H9 (cell line): ENCODE data around the gene EPB41L2. TPM values are rescaled to one million over a fixed set of nuclear protein-coding genes. Genes with fewer than 3 reads are reported as not detected.

Source experiments
- DNase-seq: peaks from one replicate; pipeline ENCODE4 v3.0.0-alpha.2; 2017
- H2AFZ ChIP-seq: one replicate; pipeline ENCODE4 v1.6.1; 2013; ENCODE audit warnings: mild to moderate bottlenecking, low read length, control low read depth, moderate library complexity
- H2AK5ac ChIP-seq: 2 replicates; pipeline ENCODE4 v1.6.1; 2013; ENCODE audit warnings: low read length, control low read depth, mixed read lengths; ENCODE audit not compliant: insufficient read length
- H2BK120ac ChIP-seq: one replicate; pipeline ENCODE4 v1.6.1; 2013; ENCODE audit warnings: low read depth, mild to moderate bottlenecking, low read length, control low read depth, inconsistent platforms; ENCODE audit not compliant: poor library complexity, severe bottlenecking
- H2BK12ac ChIP-seq: 2 replicates; pipeline ENCODE4 v1.6.1; 2013; ENCODE audit warnings: low read length, control low read depth, mixed read lengths, low read depth; ENCODE audit not compliant: insufficient read length
- H2BK15ac ChIP-seq: 2 replicates; pipeline ENCODE4 v1.6.1; 2013; ENCODE audit warnings: low read depth, low read length, control low read depth
- H2BK20ac ChIP-seq: one replicate; pipeline ENCODE4 v1.6.1; 2013; ENCODE audit warnings: low read depth, mild to moderate bottlenecking, low read length, control low read depth, inconsistent platforms; ENCODE audit not compliant: poor library complexity, severe bottlenecking
- H2BK5ac ChIP-seq: 2 replicates; pipeline ENCODE4 v1.6.1; 2013; ENCODE audit warnings: low read length, control low read depth, mixed read lengths; ENCODE audit not compliant: insufficient read length
- H3K14ac ChIP-seq: 2 replicates; pipeline ENCODE4 v1.6.1; 2013; ENCODE audit warnings: low read length, control low read depth; ENCODE audit not compliant: insufficient read depth
- H3K18ac ChIP-seq: 2 replicates; pipeline ENCODE4 v1.6.1; 2013; ENCODE audit warnings: low read depth, mild to moderate bottlenecking, mixed read lengths, low read length, control low read depth; ENCODE audit not compliant: insufficient read length
- H3K23ac ChIP-seq: 2 replicates; pipeline ENCODE4 v1.6.1; 2013; ENCODE audit warnings: low read length, control low read depth, mixed read lengths, low read depth; ENCODE audit not compliant: insufficient read length
- H3K23me2 ChIP-seq: 2 replicates; pipeline ENCODE4 v1.6.1; 2013; ENCODE audit warnings: low read depth, mild to moderate bottlenecking, mixed read lengths, low read length, control low read depth; ENCODE audit not compliant: insufficient read length, poor library complexity, severe bottlenecking
- H3K27ac ChIP-seq: 2 replicates; pipeline ENCODE4 v1.5.1; 2013; ENCODE audit warnings: low read length, control low read depth, mixed read lengths, low read depth; ENCODE audit not compliant: insufficient read length
- H3K27me3 ChIP-seq: 2 replicates; pipeline ENCODE4 v1.6.1; 2013; ENCODE audit warnings: low read length, control low read depth, inconsistent platforms; ENCODE audit not compliant: insufficient read depth
- H3K4ac ChIP-seq: 2 replicates; pipeline ENCODE4 v1.6.1; 2013; ENCODE audit warnings: low read depth, mild to moderate bottlenecking, control low read depth, inconsistent platforms, low read length, moderate library complexity
- H3K4me1 ChIP-seq: 2 replicates; pipeline ENCODE4 v1.6.1; 2013; ENCODE audit warnings: low read length, control low read depth, inconsistent platforms; ENCODE audit not compliant: insufficient read depth
- H3K4me2 ChIP-seq: 2 replicates; pipeline ENCODE4 v1.6.1; 2013; ENCODE audit warnings: low read length, control low read depth, mixed read lengths; ENCODE audit not compliant: insufficient read length, insufficient read depth
- H3K56ac ChIP-seq: 2 replicates; pipeline ENCODE4 v1.6.1; 2013; ENCODE audit warnings: low read depth, mild to moderate bottlenecking, mixed read lengths, low read length, control low read depth; ENCODE audit not compliant: insufficient read length
- H3K79me1 ChIP-seq: 2 replicates; pipeline ENCODE4 v1.6.1; 2013; ENCODE audit warnings: low read depth, mild to moderate bottlenecking, moderate library complexity, low read length, control low read depth, inconsistent platforms; ENCODE audit not compliant: insufficient read depth, poor library complexity, severe bottlenecking
- H3K79me2 ChIP-seq: 2 replicates; pipeline ENCODE4 v1.6.1; 2013; ENCODE audit warnings: low read length, control low read depth, inconsistent platforms; ENCODE audit not compliant: insufficient read depth
- H3K9ac ChIP-seq: 2 replicates; pipeline ENCODE4 v1.6.1; 2013; ENCODE audit warnings: low read length, control low read depth, mixed read lengths; ENCODE audit not compliant: insufficient read length; ENCODE audit errors: extremely low read depth
- H3K9me3 ChIP-seq: one replicate; pipeline ENCODE4 v1.6.1; 2013; ENCODE audit warnings: low read depth, low read length, inconsistent platforms; ENCODE audit not compliant: control insufficient read depth
- H3T11ph ChIP-seq: one replicate; pipeline ENCODE4 v1.6.1; 2013; ENCODE audit warnings: mild to moderate bottlenecking, low read length, control low read depth, inconsistent platforms
- H4K20me1 ChIP-seq: one replicate; pipeline ENCODE4 v1.6.1; 2013; ENCODE audit not compliant: control insufficient read depth, insufficient read length, insufficient read depth
- H4K5ac ChIP-seq: 2 replicates; pipeline ENCODE4 v1.6.1; 2013; ENCODE audit warnings: low read depth, mild to moderate bottlenecking, mixed read lengths, low read length, control low read depth; ENCODE audit not compliant: insufficient read length
- H4K8ac ChIP-seq: replicated peaks from 2 replicates; pipeline ENCODE4 v1.6.1; 2013; ENCODE audit warnings: low read length, control low read depth, mixed read lengths, low read depth; ENCODE audit not compliant: insufficient read length
- H4K91ac ChIP-seq: 2 replicates; pipeline ENCODE4 v1.6.1; 2013; ENCODE audit warnings: low read depth, mild to moderate bottlenecking, moderate library complexity, mixed read lengths, low read length, control low read depth; ENCODE audit not compliant: insufficient read length
- H3K27ac Mint-ChIP-seq, 3 experiments: 2 replicates in 2 of 3; 3 replicates in 1 of 3; pipeline ENCODE4 v1.8.0; 2020 to 2021; ENCODE audit warnings: mixed read lengths in 3 of 3, mild to moderate bottlenecking in 1 of 3, moderate library complexity in 1 of 3
- H3K27me3 Mint-ChIP-seq: 2 replicates; pipeline ENCODE4 v1.8.0; 2021; ENCODE audit warnings: low read depth, mild to moderate bottlenecking, moderate library complexity, mixed read lengths
- H3K36me3 Mint-ChIP-seq, 3 experiments: 2 replicates in 2 of 3; 3 replicates in 1 of 3; pipeline ENCODE4 v1.8.0; 2020 to 2021; ENCODE audit warnings: low read depth in 3 of 3, mixed read lengths in 3 of 3; ENCODE audit not compliant: insufficient read depth in 1 of 3
- H3K4me1 Mint-ChIP-seq, 2 experiments: 2 replicates each; pipeline ENCODE4 v1.8.0; 2020; ENCODE audit warnings: mixed read lengths in 2 of 2
- H3K4me3 Mint-ChIP-seq, 2 experiments: 2 replicates in 1 of 2; 3 replicates in 1 of 2; pipeline ENCODE4 v1.8.0; 2020 to 2021; ENCODE audit warnings: mild to moderate bottlenecking in 2 of 2, mixed read lengths in 2 of 2, moderate library complexity in 1 of 2
- H3K9me3 Mint-ChIP-seq, 2 experiments: 2 replicates in 1 of 2; 3 replicates in 1 of 2; pipeline ENCODE4 v1.8.0; 2020; ENCODE audit warnings: mild to moderate bottlenecking in 2 of 2, mixed read lengths in 2 of 2, moderate library complexity in 1 of 2
- CTCF ChIP-seq: fragments of 200-600 bp; sonication (generic); conservative IDR thresholded peaks from 3 replicates; pipeline ENCODE4 v1.8.0; 2021; ENCODE audit warnings: antibody characterized with exemption, mild to moderate bottlenecking
- total RNA-seq: library from RNA; stranded (reverse); gene quantifications from 2 replicates; pipeline ENCODE4 v1.2.1, GENCODE V29; 2021

EPB41L2 gene
- total RNA-seq, 1 experiment from 2014 or later, result 90.2 TPM

GRCh38 chr6:130975325-130975724, 87.7 kb downstream of the EPB41L2 start:
- Histone ChIP-seq H4K5ac (no peak overlapping the region), H2AK5ac (no peak overlapping the region), H3T11ph (no peak overlapping the region), H3K27me3 (no peaks in the 10 kb centered on the region), H3K27ac (no peak overlapping the region), H2AFZ (no peak overlapping the region), H2BK12ac (no peak overlapping the region), H3K18ac (no peak overlapping the region), H3K4me2 (no peak overlapping the region), H3K79me1 (no peaks in the 10 kb centered on the region), H2BK5ac (no peak overlapping the region), H2BK15ac (no peak overlapping the region), H3K4me1 (peaks cover 3% of the 10 kb centered on the region; the same call in 1 of the 2 replicates), H3K23ac (no peak overlapping the region), H3K9ac (no peak overlapping the region), H3K9me3 (no peaks in the 10 kb centered on the region), H2BK20ac (no peak overlapping the region), H3K4ac (no peak overlapping the region), H3K14ac (no peak overlapping the region), H4K91ac (no peak overlapping the region), H2BK120ac (no peak overlapping the region), H4K20me1 (no peaks in the 10 kb centered on the region), H3K56ac (no peak overlapping the region), H3K23me2 (no peaks in the 10 kb centered on the region), H3K79me2 (no peaks in the 10 kb centered on the region; the same call in 1 of the 2 replicates), H4K8ac (no peak overlapping the region)
- Mint-ChIP-seq H3K4me1 (peaks cover 25 to 31% of the 10 kb centered on the region in 2 experiments), H3K36me3 (peaks cover 0 to 3% (median 0%) of the 10 kb centered on the region in 3 experiments; a peak in 1 of 7 replicates), H3K27me3 (no peaks in the 10 kb centered on the region), H3K27ac (no peak overlapping the region), H3K4me3 (no peak overlapping the region), H3K9me3 (no peaks in the 10 kb centered on the region)
- no peak for TF ChIP-seq CTCF
- DNase-seq, result no peak
